GM12878 (cell line): ENCODE measurements around the gene NLRP6. TPM values are rescaled to one million over a fixed set of nuclear protein-coding genes. Genes with fewer than 3 reads are reported as not detected.

Source experiments
- CHD2 ChIP-seq: IDR thresholded peaks from 2 replicates; pipeline ENCODE4 v1.6.1; 2011; ENCODE audit warnings: low read depth, low read length, improper control_type of control experiment, borderline replicate concordance
- GABPA ChIP-seq: IDR thresholded peaks from 2 replicates; pipeline ENCODE4 v1.6.1; 2014; ENCODE audit warnings: antibody characterized with exemption, low read depth, mild to moderate bottlenecking, inconsistent platforms
- LARP7 ChIP-seq: fragments of 450-650 bp; IDR thresholded peaks from 2 replicates; pipeline ENCODE4 v1.6.1; 2017; ENCODE audit warnings: mild to moderate bottlenecking
- RAD21 ChIP-seq: IDR thresholded peaks from 2 replicates; pipeline ENCODE4 v1.6.1; 2011; ENCODE audit warnings: mild to moderate bottlenecking, low read depth, low read length, moderate library complexity; ENCODE audit not compliant: insufficient read depth
- SMARCA5 ChIP-seq: fragments of 450-650 bp; IDR thresholded peaks from 2 replicates; pipeline ENCODE4 v1.6.1; 2017; ENCODE audit warnings: mild to moderate bottlenecking
- SRF ChIP-seq, 2 experiments: IDR thresholded peaks; 2 replicates each; pipeline ENCODE4 v1.6.1; 2011; ENCODE audit warnings: low read depth in 2 of 2, low read length in 2 of 2, mild to moderate bottlenecking in 1 of 2, moderate library complexity in 1 of 2
- TCF12 ChIP-seq: IDR thresholded peaks from 2 replicates; pipeline ENCODE4 v1.6.1; 2011; ENCODE audit warnings: low read depth, mild to moderate bottlenecking, low read length
- ZNF687 ChIP-seq: fragments of 450-650 bp; IDR thresholded peaks from 2 replicates; pipeline ENCODE4 v1.6.1; 2017; ENCODE audit warnings: mild to moderate bottlenecking, moderate library complexity
- polyA plus RNA-seq, 11 experiments: library from polyadenylated mRNA; depleted of rRNA in 4 of 11; unstranded in 6 of 11; stranded (reverse) in 5 of 11; fragments of >200 nt; fragmentation: Nextera tagmentation in 4 of 11; fragmentation: Illumina TruSeq in 1 of 11; extraction: Ambion mirVana in 4 of 11; extraction: Trizol in 1 of 11; gene quantifications; 1 replicate in 1 of 11; 2 replicates in 10 of 11; pipeline versions ENCODE4 v1.2.1 to v1.2.3, GENCODE V29; 2011 to 2016; ENCODE audit warnings: inconsistent platforms in 2 of 11, missing spikeins in 2 of 11, low read depth in 1 of 11
- total RNA-seq, 4 experiments: library from RNA; depleted of rRNA in 3 of 4; stranded (reverse); fragments of >200 nt in 3 of 4; fragmentation: Illumina TruSeq in 1 of 4; extraction: Trizol in 1 of 4; gene quantifications; 2 replicates each; pipeline versions ENCODE4 v1.2.1 to v1.2.3, GENCODE V29; 2013 to 2021
- TF ChIP-seq, protein P1 (sequence below): fragments of 450-650 bp; conservative IDR thresholded peaks from 2 replicates; pipeline ENCODE4 v1.6.1; 2017; ENCODE audit warnings: mild to moderate bottlenecking, moderate library complexity

Gene NLRP6
- total and polyA plus RNA-seq, 10 of the 15 experiments (the other 5 are each of a cell fraction or from before 2014, with no cell fraction given): 0.03 to 0.11 TPM; not detected in 8

- TF ChIP-seq, protein P1, sequence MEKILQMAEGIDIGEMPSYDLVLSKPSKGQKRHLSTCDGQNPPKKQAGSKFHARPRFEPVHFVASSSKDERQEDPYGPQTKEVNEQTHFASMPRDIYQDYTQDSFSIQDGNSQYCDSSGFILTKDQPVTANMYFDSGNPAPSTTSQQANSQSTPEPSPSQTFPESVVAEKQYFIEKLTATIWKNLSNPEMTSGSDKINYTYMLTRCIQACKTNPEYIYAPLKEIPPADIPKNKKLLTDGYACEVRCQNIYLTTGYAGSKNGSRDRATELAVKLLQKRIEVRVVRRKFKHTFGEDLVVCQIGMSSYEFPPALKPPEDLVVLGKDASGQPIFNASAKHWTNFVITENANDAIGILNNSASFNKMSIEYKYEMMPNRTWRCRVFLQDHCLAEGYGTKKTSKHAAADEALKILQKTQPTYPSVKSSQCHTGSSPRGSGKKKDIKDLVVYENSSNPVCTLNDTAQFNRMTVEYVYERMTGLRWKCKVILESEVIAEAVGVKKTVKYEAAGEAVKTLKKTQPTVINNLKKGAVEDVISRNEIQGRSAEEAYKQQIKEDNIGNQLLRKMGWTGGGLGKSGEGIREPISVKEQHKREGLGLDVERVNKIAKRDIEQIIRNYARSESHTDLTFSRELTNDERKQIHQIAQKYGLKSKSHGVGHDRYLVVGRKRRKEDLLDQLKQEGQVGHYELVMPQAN: peak; percentile 54; the same call in 1 of the 2 replicates
- peak; percentile 81 for TF ChIP-seq ZNF687
- TF ChIP-seq LARP7: 0 out of 2 replicates have a peak, but pooled peaks have one; percentile 29
- TF ChIP-seq SMARCA5: peak; percentile 62; the same call in 1 of the 2 replicates
- 0 out of 2 replicates have a peak, but pooled peaks have one; percentile 4 for TF ChIP-seq RAD21
- 0 out of 4 replicates have a peak, but pooled peaks of 1 of the 2 experiments have one; percentile 3 for TF ChIP-seq SRF (IDR thresholded peaks at IDR 0.05; ENCODE audit: low read depth in 2 of 2, low read length in 2 of 2)
- peak; percentile 48; the same call in 1 of the 2 replicates for TF ChIP-seq TCF12
- peak; percentile 70 for TF ChIP-seq CHD2
- peak; percentile 65; the same call in 1 of the 2 replicates for TF ChIP-seq GABPA
Measured at GRCh38 chr11:307766-308708, 29.8 kb downstream of the NLRP6 start, which contains the start of gene IFITM2 (continued).
